NCI-H524 (cell line): ENCODE measurements around the gene NEIL1.
"Not testable (repeated sequence)": the region's sequence is repeated elsewhere in the genome, so short reads cannot be mapped to it uniquely, and the experiment has no call there.

Experiments used
- DNase-seq, 2 experiments: peaks; one replicate each; lab custom pipeline; 2025; lab: John Stamatoyannopoulos, UW

Gene NEIL1

GRCh38 chr15:75333654-75334419 is 13.0 kb upstream of the NEIL1 start:
- not testable (repeated sequence) for DNase-seq

GRCh38 chr15:75335313-75335704 is 11.5 kb upstream of the NEIL1 start:
- no peak for DNase-seq

GRCh38 chr15:75335705-75336355 is 11.0 kb upstream of the NEIL1 start, which contains the start of gene COMMD4:
Gene COMMD4 (plus strand): TSS chr15:75336063. CDS start chr15:75336090, 27 bp downstream.
- DNase-seq = peak; percentile 96 to 98

- DNase-seq = no peak
These were observed 8.1 kb upstream of the NEIL1 start for GRCh38 chr15:75338661-75339240.

- no peak for DNase-seq
These were observed 7.2 kb upstream of the NEIL1 start for GRCh38 chr15:75339531-75340240.

GRCh38 chr15:75342221-75342620 is 4.6 kb upstream of the NEIL1 start:
- DNase-seq = no peak

GRCh38 chr15:75343953-75344352 is 2.9 kb upstream of the NEIL1 start:
- DNase-seq = not testable (repeated sequence)

- DNase-seq = peak; percentile 36 to 55
These were observed 589 bp downstream of the NEIL1 start for GRCh38 chr15:75347222-75348033.

- peak in 1 of 2 experiments; percentile 48 for DNase-seq
These were observed 1.3 kb downstream of the NEIL1 start for GRCh38 chr15:75348034-75348561.

- DNase-seq = peak in 1 of 2 experiments; percentile 48
These were observed 1.9 kb downstream of the NEIL1 start for GRCh38 chr15:75348562-75349350.

GRCh38 chr15:75349351-75349669 is 2.5 kb downstream of the NEIL1 start:
- DNase-seq = not testable (repeated sequence)

- no peak for DNase-seq
These were observed 3.2 kb downstream of the NEIL1 start for GRCh38 chr15:75349851-75350588.

- DNase-seq = no peak
These were observed 3.9 kb downstream of the NEIL1 start for GRCh38 chr15:75350601-75351361.

- DNase-seq = no peak
These were observed 5.6 kb downstream of the NEIL1 start for GRCh38 chr15:75352186-75353080.

GRCh38 chr15:75353604-75354003 is 6.8 kb downstream of the NEIL1 start:
- no peak for DNase-seq

- DNase-seq = no peak
These were observed 7.6 kb downstream of the NEIL1 start for GRCh38 chr15:75354454-75354853.

- DNase-seq = no peak
These were observed 8.5 kb downstream of the NEIL1 start for GRCh38 chr15:75355369-75355768.

GRCh38 chr15:75356006-75356405 is 9.2 kb downstream of the NEIL1 start:
- no peak for DNase-seq
